T-cell (primary cell): ENCODE results near the gene P2RX4. TPM values are rescaled to one million over a fixed set of nuclear protein-coding genes. Genes with fewer than 3 reads are reported as not detected.

Experiments
- ATAC-seq, 4 experiments: fragments of 200-7000 bp in 3 of 4; fragments of 150-1000 bp in 1 of 4; cut with Tn5 transposase; replicated peaks in 1 of 4; 1 replicate in 3 of 4; 2 replicates in 1 of 4; pipeline ENCODE4 v1.10.0; 2021; ENCODE audit warnings: moderate library complexity in 3 of 4, mild to moderate bottlenecking in 2 of 4, moderate number of reproducible peaks in 1 of 4
- CTCF ChIA-PET, 2 donors: fragments of 300-600 bp; sonication (Branson Sonifier 250); formaldehyde crosslinking; loops; one replicate each; lab custom pipeline; 2022; ENCODE audit warnings: antibody characterized with exemption in 2 of 2; lab: Charles Lee
- POLR2A ChIA-PET, 2 donors: fragments of 300-600 bp; sonication (Branson Sonifier 250); formaldehyde crosslinking; loops; one replicate each; lab custom pipeline; 2022; ENCODE audit warnings: antibody characterized with exemption in 2 of 2; lab: Charles Lee
- DNase-seq, 35 experiments: peaks; one replicate each; pipeline versions ENCODE4 v3.0.0 to v3.0.0-alpha.2; 2013 to 2023
- H3K27ac ChIP-seq: one replicate; pipeline ENCODE4 v1.5.1; 2013; ENCODE audit warnings: low read length
- H3K27me3 ChIP-seq, 2 experiments: replicated peaks in 1 of 2; 1 replicate in 1 of 2; 2 replicates in 1 of 2; pipeline versions ENCODE4 v1.6.1 to v1.7.0; 2013; ENCODE audit warnings: low read length in 1 of 2, mixed read lengths in 1 of 2; ENCODE audit not compliant: control insufficient read depth in 2 of 2, insufficient read depth in 2 of 2; ENCODE audit errors: extremely low read depth in 1 of 2
- H3K36me3 ChIP-seq, 2 donors: 1 replicate in 1 of 2; 2 replicates in 1 of 2; pipeline versions ENCODE4 v1.6.1 to v1.7.0; 2013; ENCODE audit warnings: low read length in 1 of 2; ENCODE audit not compliant: control insufficient read depth in 2 of 2, insufficient read depth in 1 of 2; ENCODE audit errors: extremely low read depth in 1 of 2
- H3K4me1 ChIP-seq, 2 experiments: 1 replicate in 1 of 2; 2 replicates in 1 of 2; pipeline versions ENCODE4 v1.6.1 to v1.7.0; 2013; ENCODE audit warnings: low read length in 2 of 2, mixed read lengths in 1 of 2; ENCODE audit not compliant: insufficient read depth in 2 of 2, control insufficient read depth in 1 of 2; ENCODE audit errors: extremely low read depth in 1 of 2
- H3K4me3 ChIP-seq, 2 donors: 1 replicate in 1 of 2; 2 replicates in 1 of 2; pipeline versions ENCODE4 v1.5.1 to v1.7.0; 2013; ENCODE audit warnings: mild to moderate bottlenecking in 2 of 2, low read length in 1 of 2, moderate library complexity in 1 of 2; ENCODE audit not compliant: control insufficient read depth in 1 of 2; ENCODE audit errors: extremely low read depth in 1 of 2
- H3K9me3 ChIP-seq: 2 replicates; pipeline ENCODE4 v1.7.0; 2013
- H3K27ac Mint-ChIP-seq, 2 donors: one replicate each; pipeline ENCODE4 v1.8.0; 2020 to 2021; ENCODE audit warnings: mild to moderate bottlenecking in 2 of 2, mixed read lengths in 2 of 2
- H3K27me3 Mint-ChIP-seq, 2 donors: one replicate each; pipeline ENCODE4 v1.8.0; 2021 to 2022; ENCODE audit warnings: mixed read lengths in 2 of 2
- H3K36me3 Mint-ChIP-seq: one replicate; pipeline ENCODE4 v1.8.0; 2021; ENCODE audit warnings: mixed read lengths
- H3K4me1 Mint-ChIP-seq, 3 donors: one replicate each; pipeline ENCODE4 v1.8.0; 2020 to 2022; ENCODE audit warnings: mixed read lengths in 3 of 3, mild to moderate bottlenecking in 1 of 3
- H3K4me3 Mint-ChIP-seq, 3 donors: one replicate each; pipeline ENCODE4 v1.8.0; 2020 to 2022; ENCODE audit warnings: mild to moderate bottlenecking in 3 of 3, mixed read lengths in 3 of 3, moderate library complexity in 3 of 3
- H3K9me3 Mint-ChIP-seq, 3 donors: one replicate each; pipeline ENCODE4 v1.8.0; 2020 to 2022; ENCODE audit warnings: mixed read lengths in 3 of 3
- WGBS: methylation state at CpG from one replicate; pipeline ENCODE4 v1.1.5; 2013; ENCODE audit warnings: missing lambda C conversion rate; ENCODE audit not compliant: insufficient coverage; 5-methylcytosine and 5-hydroxymethylcytosine counted together
- total RNA-seq, 35 experiments: library from RNA in 6 of 35; stranded (reverse) in 6 of 35; fragments of 120-200 nt in 1 of 35; gene quantifications; one replicate each; pipeline versions ENCODE4 v1.2.1 to v1.2.4 and lab custom pipeline; 2013 to 2026

P2RX4 gene
- total RNA-seq, 5 donors from 2014 or later (not counting 1 experiment from before 2014, with no cell fraction given) = 36.2 to 62.3 (median 36.9) TPM

DNA sequence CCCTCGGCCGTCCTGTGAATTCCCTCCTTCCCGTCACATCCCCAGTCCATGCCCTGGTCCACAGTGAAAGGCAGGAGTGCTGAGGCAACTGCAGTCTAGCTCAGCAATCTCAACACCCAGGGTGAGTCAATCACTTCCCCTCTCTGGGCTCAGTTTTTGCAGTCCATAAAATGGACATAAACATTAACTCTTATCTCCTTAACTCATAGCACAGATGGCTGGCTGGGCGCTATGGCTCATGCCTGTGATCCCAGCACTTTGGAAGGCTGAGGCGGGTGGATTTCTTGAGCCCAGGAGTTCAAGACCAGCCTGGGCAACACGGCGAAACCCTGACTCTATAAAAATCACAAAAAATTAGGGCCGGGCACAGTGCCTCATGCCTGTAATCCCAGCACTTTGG lies 54.2 kb downstream of the P2RX4 start:
- peaks cover 19 to 41% of the 10 kb centered on the region in 2 donors for H3K36me3 ChIP-seq
- H3K27me3 Mint-ChIP-seq = no peaks in the 10 kb centered on the region
- no peak for DNase-seq
- POLR2A ChIA-PET = no interaction called here
- CTCF ChIA-PET = no interaction called here
- H3K27me3 ChIP-seq = no peaks in the 10 kb centered on the region
- no peak overlapping the region for H3K4me3 ChIP-seq
- H3K4me3 Mint-ChIP-seq = no peak overlapping the region
- no peaks in the 10 kb centered on the region for H3K4me1 ChIP-seq
- H3K9me3 Mint-ChIP-seq = no peaks in the 10 kb centered on the region
- H3K9me3 ChIP-seq = no peaks in the 10 kb centered on the region
- peaks cover 43% of the 10 kb centered on the region for H3K36me3 Mint-ChIP-seq
- H3K27ac Mint-ChIP-seq = no peak overlapping the region
- ATAC-seq = no peak
- WGBS = 89% methylated on average over 5 of the region's 8 CpGs
- no peak overlapping the region for H3K27ac ChIP-seq
- no peaks in the 10 kb centered on the region for H3K4me1 Mint-ChIP-seq

DNA sequence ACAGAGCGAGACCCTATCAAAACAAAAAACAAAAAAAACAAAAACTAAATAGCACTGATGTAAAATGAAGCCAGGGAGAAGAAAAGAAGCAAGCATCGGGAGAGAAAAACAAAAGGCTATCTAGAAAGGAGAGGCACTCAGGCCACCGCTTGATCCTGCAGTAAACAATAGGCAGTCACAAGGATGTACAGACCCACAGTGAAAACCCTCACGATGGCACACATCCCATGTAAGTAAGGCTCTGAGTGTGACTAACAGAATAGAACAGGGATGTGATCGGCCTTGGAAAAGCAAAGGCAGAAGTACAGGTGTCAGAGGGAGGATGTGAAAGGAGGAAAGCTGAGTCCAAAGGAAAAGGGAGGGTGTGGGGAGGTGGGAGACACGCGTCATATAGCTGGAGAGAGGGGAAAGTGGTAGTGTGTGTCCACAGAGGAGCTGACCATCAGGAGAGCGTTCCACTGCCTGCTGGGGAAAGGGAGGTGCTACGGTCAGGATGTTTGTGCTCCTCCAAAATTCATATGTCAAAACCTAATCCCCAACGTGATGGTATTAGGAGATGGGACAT lies 55.1 kb downstream of the P2RX4 start:
- Mint-ChIP-seq H3K4me3 (no peak overlapping the region), H3K36me3 (peaks cover 44% of the 10 kb centered on the region), H3K4me1 (no peaks in the 10 kb centered on the region), H3K27ac (no peak overlapping the region), H3K27me3 (no peaks in the 10 kb centered on the region), H3K9me3 (no peaks in the 10 kb centered on the region)
- CTCF ChIA-PET = no interaction called here
- ATAC-seq = no peak
- Histone ChIP-seq H3K36me3 (peaks cover 18 to 41% of the 10 kb centered on the region in 2 donors), H3K4me1 (no peaks in the 10 kb centered on the region), H3K9me3 (no peaks in the 10 kb centered on the region), H3K4me3 (no peak overlapping the region), H3K27me3 (no peaks in the 10 kb centered on the region), H3K27ac (no peak overlapping the region)
- no peak for DNase-seq
- POLR2A ChIA-PET = no interaction called here
- WGBS = 100% methylated on average over 6 of the region's 10 CpGs

DNA sequence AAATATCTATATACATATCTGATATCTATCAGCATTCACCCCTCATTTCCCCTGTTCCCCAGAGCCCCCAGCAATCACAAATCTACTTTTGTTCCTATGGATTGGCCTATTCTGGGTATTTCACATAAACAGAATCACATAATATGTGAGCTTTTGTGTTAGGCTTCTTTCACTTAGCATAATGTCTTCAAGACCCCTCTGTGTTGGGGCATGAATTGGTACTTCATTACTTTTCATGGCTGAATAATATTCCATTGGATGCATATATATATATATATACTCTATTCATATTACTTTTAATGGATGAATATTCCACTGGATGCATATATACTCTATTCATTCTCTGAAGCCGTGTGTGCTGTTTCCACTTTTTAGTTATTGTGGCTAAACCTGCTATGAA lies 57.9 kb downstream of the P2RX4 start:
- no peaks in the 10 kb centered on the region for H3K27me3 Mint-ChIP-seq
- peaks cover 35% of the 10 kb centered on the region for H3K36me3 Mint-ChIP-seq
- no peaks in the 10 kb centered on the region for H3K4me1 Mint-ChIP-seq
- CTCF ChIA-PET = no interaction called here
- Histone ChIP-seq H3K27me3 (no peaks in the 10 kb centered on the region), H3K4me3 (no peak overlapping the region), H3K27ac (no peak overlapping the region), H3K9me3 (no peaks in the 10 kb centered on the region), H3K4me1 (no peaks in the 10 kb centered on the region), H3K36me3 (peaks cover 22 to 27% of the 10 kb centered on the region in 2 donors)
- POLR2A ChIA-PET = no interaction called here
- no peak overlapping the region for H3K27ac Mint-ChIP-seq
- WGBS = no CpG with 5 or more reads among the region's 1 CpG
- ATAC-seq = no peak
- H3K4me3 Mint-ChIP-seq = no peak overlapping the region
- DNase-seq = no peak
- H3K9me3 Mint-ChIP-seq = no peaks in the 10 kb centered on the region

DNA sequence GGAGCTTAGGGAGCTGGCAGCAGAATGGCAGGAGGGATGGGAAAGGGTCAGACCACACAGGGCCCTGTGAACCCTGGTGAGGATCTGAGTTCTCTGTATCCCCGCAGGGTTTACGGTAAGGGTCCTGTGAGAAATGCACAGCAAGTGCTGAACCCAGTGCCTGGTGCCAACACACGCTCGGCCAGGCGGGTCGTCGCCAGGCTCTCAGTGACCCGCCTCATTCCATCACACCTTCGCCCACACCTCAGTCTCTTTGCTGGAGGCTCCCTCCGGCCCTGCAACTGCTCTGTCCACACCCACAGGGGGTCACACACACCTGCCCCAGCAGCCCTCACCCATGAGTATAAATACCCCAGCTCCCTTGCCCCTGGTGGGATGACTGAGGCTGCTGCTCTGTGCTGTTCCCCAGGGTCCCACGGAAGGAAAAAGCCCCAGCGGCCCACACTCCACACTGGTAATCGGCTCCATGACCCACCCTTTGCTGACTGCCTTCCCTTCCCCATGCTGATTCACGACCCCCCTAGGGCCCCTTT lies 63.5 kb downstream of the P2RX4 start:
- Histone ChIP-seq H3K4me3 (no peak overlapping the region), H3K27me3 (no peaks in the 10 kb centered on the region), H3K9me3 (no peaks in the 10 kb centered on the region), H3K36me3 (peaks cover 15 to 22% of the 10 kb centered on the region in 2 donors), H3K4me1 (no peaks in the 10 kb centered on the region), H3K27ac (no peak overlapping the region)
- ATAC-seq (no peak), DNase-seq (no peak)
- Mint-ChIP-seq H3K4me1 (no peaks in the 10 kb centered on the region), H3K27me3 (no peaks in the 10 kb centered on the region), H3K27ac (no peak overlapping the region), H3K9me3 (no peaks in the 10 kb centered on the region), H3K36me3 (peaks cover 34% of the 10 kb centered on the region), H3K4me3 (no peak overlapping the region)
- WGBS = 97% methylated on average over 14 of the region's 14 CpGs
- POLR2A ChIA-PET = interaction anchor here in 1 of 2 donors (0.6 kb wide), 1 partner anchor 22 kb away, joined by 6 read pairs; no protein-coding TSS in a partner anchor
- CTCF ChIA-PET = no interaction called here

DNA sequence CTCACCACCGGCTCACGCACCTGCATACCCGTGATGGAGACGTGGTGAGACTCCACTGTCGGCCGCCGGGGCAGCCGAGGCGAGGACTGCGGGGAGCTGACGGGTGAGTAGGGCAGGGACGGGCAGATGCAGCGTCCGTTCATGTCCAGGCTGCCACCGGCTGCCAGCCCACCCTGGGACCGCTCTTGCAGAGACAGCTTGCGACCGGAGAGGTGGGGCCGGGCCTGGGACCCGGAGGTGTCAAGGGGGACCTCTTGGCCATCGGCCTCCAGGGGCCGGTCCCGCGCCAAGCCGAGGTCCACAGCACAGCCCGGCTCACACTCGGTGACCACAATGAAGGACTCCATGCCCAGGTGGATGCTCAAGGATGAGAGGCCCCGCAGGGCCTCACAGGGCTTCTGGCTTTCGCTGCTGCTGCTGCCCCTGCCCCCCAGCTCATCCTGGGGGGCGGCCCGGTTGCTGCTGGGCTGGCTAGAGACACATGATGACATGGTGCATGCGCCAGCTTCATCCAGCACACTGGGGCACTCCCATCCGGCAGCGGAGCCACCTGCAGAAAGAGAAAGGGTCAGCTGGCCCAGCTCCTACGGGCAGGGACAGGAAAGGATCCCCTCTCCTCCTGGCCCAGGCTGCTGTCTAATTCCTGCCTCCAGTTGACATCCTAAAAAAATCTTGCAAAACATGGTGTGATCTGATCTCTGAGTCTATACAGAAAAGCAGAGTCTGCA lies 64.3 kb downstream of the P2RX4 start:
- no peaks in the 10 kb centered on the region for H3K9me3 ChIP-seq
- CTCF ChIA-PET = no interaction called here
- Mint-ChIP-seq H3K9me3 (no peaks in the 10 kb centered on the region), H3K4me3 (no peak overlapping the region), H3K27ac (no peak overlapping the region), H3K36me3 (peaks cover 35% of the 10 kb centered on the region), H3K4me1 (no peaks in the 10 kb centered on the region), H3K27me3 (no peaks in the 10 kb centered on the region)
- H3K4me1 ChIP-seq = no peaks in the 10 kb centered on the region
- POLR2A ChIA-PET = interaction anchor here in 1 of 2 donors (0.6 kb wide), 2 partner anchors 22 to 41 kb away, joined by 6 read pairs; no protein-coding TSS in a partner anchor
- H3K36me3 ChIP-seq = peaks cover 10 to 15% of the 10 kb centered on the region in 2 donors
- ATAC-seq = no peak
- no peak overlapping the region for H3K4me3 ChIP-seq
- no peak for DNase-seq
- no peak overlapping the region for H3K27ac ChIP-seq
- 97% methylated on average over 32 of the region's 35 CpGs for WGBS
- H3K27me3 ChIP-seq = no peaks in the 10 kb centered on the region

DNA sequence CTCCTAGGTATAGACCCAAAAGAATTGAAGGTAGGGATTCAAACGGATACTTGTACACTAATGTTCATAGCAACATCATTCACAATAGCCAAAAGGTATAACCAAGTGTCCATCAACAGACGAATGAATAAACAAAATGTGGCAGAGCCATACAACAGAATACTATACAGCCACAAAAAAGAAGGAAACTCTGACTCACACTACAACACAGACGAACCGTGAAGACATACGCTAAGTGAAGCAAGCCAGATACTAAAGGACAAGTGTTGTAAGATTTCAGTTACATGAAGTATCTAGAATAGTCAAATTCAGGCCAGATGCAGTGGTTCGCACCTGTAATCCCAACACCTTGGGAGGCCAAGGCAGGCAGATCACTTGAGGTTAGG lies 67.4 kb downstream of the P2RX4 start:
- Histone ChIP-seq H3K4me1 (no peaks in the 10 kb centered on the region), H3K4me3 (no peak overlapping the region), H3K9me3 (no peaks in the 10 kb centered on the region), H3K27ac (no peak overlapping the region), H3K27me3 (no peaks in the 10 kb centered on the region), H3K36me3 (peaks cover 7 to 10% of the 10 kb centered on the region in 2 donors)
- H3K4me1 Mint-ChIP-seq = no peaks in the 10 kb centered on the region
- no peaks in the 10 kb centered on the region for H3K9me3 Mint-ChIP-seq
- peaks cover 24% of the 10 kb centered on the region for H3K36me3 Mint-ChIP-seq
- no peak overlapping the region for H3K4me3 Mint-ChIP-seq
- no peak overlapping the region for H3K27ac Mint-ChIP-seq
- ATAC-seq (no peak), DNase-seq (no peak)
- WGBS = 100% methylated on average over 2 of the region's 6 CpGs
- CTCF ChIA-PET = no interaction called here
- no peaks in the 10 kb centered on the region for H3K27me3 Mint-ChIP-seq
- POLR2A ChIA-PET = no interaction called here
